HepG2 (cell line): ENCODE measurements around the gene CXCR5. TPM values are rescaled to one million over a fixed set of nuclear protein-coding genes. Genes with fewer than 3 reads are reported as not detected.

Experiments used
- MAFF ChIP-seq: IDR thresholded peaks from 2 replicates; pipeline ENCODE4 v1.6.1; 2011; ENCODE audit warnings: low read depth, low read length, improper control_type of control experiment
- NFKBIZ ChIP-seq: IDR thresholded peaks from 2 replicates; pipeline ENCODE4 v1.6.1; 2018; ENCODE audit warnings: missing genetic modification reagents, missing compliant biosample characterization
- PCBP2 ChIP-seq: fragments of 200-400 bp; formaldehyde crosslinking; optimal IDR thresholded peaks from 2 replicates; pipeline ENCODE3; 2018; ENCODE audit warnings: low read length, low read depth; ENCODE audit not compliant: poor library complexity, severe bottlenecking
- TFDP2 ChIP-seq: sonication (generic); formaldehyde crosslinking; IDR thresholded peaks from 2 replicates; pipeline ENCODE4 v1.4.0; 2020; ENCODE audit warnings: missing genetic modification reagents
- ZC3H13 ChIP-seq: sonication (generic); formaldehyde crosslinking; IDR thresholded peaks from 2 replicates; pipeline ENCODE4 v1.8.1; 2023; ENCODE audit warnings: mild to moderate bottlenecking, missing genetic modification reagents, moderate library complexity
- ZNF12 ChIP-seq: sonication (generic); formaldehyde crosslinking; IDR thresholded peaks from 2 replicates; pipeline ENCODE4 v1.5.0; 2020; ENCODE audit warnings: missing genetic modification reagents
- ZNF251 ChIP-seq: sonication (generic); formaldehyde crosslinking; IDR thresholded peaks from 2 replicates; pipeline ENCODE4 v1.9.0; 2021; ENCODE audit warnings: mild to moderate bottlenecking, missing genetic modification reagents
- ZNF781 ChIP-seq: sonication (generic); formaldehyde crosslinking; IDR thresholded peaks from 2 replicates; pipeline ENCODE4 v1.5.1; 2020; ENCODE audit warnings: borderline replicate concordance, mild to moderate bottlenecking, missing genetic modification reagents; ENCODE audit errors: not compliant biosample characterization
- ZSCAN5A ChIP-seq: sonication (generic); formaldehyde crosslinking; IDR thresholded peaks from 2 replicates; pipeline ENCODE4 v1.8.0; 2022; ENCODE audit warnings: mild to moderate bottlenecking, missing genetic modification reagents, borderline replicate concordance
- polyA plus RNA-seq, 8 experiments: library from polyadenylated mRNA; depleted of rRNA in 3 of 8; stranded (reverse) in 7 of 8; unstranded in 1 of 8; fragments of >200 nt; fragmentation: Illumina TruSeq in 4 of 8; extraction: Trizol in 4 of 8; gene quantifications; 2 replicates each; pipeline versions ENCODE4 v1.2.1 to v1.2.3, GENCODE V29; 2011 to 2016; ENCODE audit warnings: low read depth in 4 of 8, missing spikeins in 1 of 8, mixed read lengths in 1 of 8; ENCODE audit not compliant: insufficient read depth in 1 of 8
- total RNA-seq, 5 experiments: library from RNA; depleted of rRNA; stranded (reverse); fragments of >200 nt; fragmentation: Illumina TruSeq; extraction: Trizol; gene quantifications; 2 replicates each; pipeline ENCODE4 v1.2.3, GENCODE V29; 2016; ENCODE audit warnings: low read depth in 1 of 5
- TF ChIP-seq, protein P1 (sequence below): sonication (generic); formaldehyde crosslinking; IDR thresholded peaks from 2 replicates; pipeline ENCODE4 v1.4.0; 2020; ENCODE audit warnings: missing genetic modification reagents
- TF ChIP-seq, protein P2 (sequence below): sonication (generic); formaldehyde crosslinking; conservative IDR thresholded peaks from 2 replicates; pipeline ENCODE4 v1.8.0; 2022; ENCODE audit warnings: missing genetic modification reagents

CXCR5 gene
- total and polyA plus RNA-seq, 2 of the 13 experiments (the other 11 are each of a cell fraction or from before 2014, with no cell fraction given) = not detected

GRCh38 chr11:118921121-118921928 is 37.6 kb downstream of the CXCR5 start (continued):
- TF ChIP-seq ZSCAN5A = no peak
- TF ChIP-seq, protein P1, sequence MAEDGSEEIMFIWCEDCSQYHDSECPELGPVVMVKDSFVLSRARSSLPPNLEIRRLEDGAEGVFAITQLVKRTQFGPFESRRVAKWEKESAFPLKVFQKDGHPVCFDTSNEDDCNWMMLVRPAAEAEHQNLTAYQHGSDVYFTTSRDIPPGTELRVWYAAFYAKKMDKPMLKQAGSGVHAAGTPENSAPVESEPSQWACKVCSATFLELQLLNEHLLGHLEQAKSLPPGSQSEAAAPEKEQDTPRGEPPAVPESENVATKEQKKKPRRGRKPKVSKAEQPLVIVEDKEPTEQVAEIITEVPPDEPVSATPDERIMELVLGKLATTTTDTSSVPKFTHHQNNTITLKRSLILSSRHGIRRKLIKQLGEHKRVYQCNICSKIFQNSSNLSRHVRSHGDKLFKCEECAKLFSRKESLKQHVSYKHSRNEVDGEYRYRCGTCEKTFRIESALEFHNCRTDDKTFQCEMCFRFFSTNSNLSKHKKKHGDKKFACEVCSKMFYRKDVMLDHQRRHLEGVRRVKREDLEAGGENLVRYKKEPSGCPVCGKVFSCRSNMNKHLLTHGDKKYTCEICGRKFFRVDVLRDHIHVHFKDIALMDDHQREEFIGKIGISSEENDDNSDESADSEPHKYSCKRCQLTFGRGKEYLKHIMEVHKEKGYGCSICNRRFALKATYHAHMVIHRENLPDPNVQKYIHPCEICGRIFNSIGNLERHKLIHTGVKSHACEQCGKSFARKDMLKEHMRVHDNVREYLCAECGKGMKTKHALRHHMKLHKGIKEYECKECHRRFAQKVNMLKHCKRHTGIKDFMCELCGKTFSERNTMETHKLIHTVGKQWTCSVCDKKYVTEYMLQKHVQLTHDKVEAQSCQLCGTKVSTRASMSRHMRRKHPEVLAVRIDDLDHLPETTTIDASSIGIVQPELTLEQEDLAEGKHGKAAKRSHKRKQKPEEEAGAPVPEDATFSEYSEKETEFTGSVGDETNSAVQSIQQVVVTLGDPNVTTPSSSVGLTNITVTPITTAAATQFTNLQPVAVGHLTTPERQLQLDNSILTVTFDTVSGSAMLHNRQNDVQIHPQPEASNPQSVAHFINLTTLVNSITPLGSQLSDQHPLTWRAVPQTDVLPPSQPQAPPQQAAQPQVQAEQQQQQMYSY (CRISPR knock-in tag) = no peak
- TF ChIP-seq, protein P2, sequence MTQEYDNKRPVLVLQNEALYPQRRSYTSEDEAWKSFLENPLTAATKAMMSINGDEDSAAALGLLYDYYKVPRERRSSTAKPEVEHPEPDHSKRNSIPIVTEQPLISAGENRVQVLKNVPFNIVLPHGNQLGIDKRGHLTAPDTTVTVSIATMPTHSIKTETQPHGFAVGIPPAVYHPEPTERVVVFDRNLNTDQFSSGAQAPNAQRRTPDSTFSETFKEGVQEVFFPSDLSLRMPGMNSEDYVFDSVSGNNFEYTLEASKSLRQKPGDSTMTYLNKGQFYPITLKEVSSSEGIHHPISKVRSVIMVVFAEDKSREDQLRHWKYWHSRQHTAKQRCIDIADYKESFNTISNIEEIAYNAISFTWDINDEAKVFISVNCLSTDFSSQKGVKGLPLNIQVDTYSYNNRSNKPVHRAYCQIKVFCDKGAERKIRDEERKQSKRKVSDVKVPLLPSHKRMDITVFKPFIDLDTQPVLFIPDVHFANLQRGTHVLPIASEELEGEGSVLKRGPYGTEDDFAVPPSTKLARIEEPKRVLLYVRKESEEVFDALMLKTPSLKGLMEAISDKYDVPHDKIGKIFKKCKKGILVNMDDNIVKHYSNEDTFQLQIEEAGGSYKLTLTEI (CRISPR knock-in tag) = no peak
- TF ChIP-seq PCBP2 = no peak
- no peak for TF ChIP-seq ZNF12
- TF ChIP-seq NFKBIZ = peak; percentile 64
- no peak for TF ChIP-seq ZNF781 (CRISPR knock-in tag)
- no peak for TF ChIP-seq TFDP2 (CRISPR knock-in tag)
- 0 out of 2 replicates have a peak, but pooled peaks have one; percentile 7 for TF ChIP-seq ZNF251
- TF ChIP-seq MAFF = no peak
- TF ChIP-seq ZC3H13 (CRISPR knock-in tag) = no peak; the same call in 1 of the 2 replicates
